HG03571 (cell line): Measurements from ENCODE around the gene ZBTB9.

Source experiments
- ATAC-seq: cut with Tn5 transposase; IDR thresholded peaks from one replicate; pipeline ENCODE4 v1.9.1; 2021; ENCODE audit not compliant: unreplicated experiment

The ZBTB9 gene

DNA sequence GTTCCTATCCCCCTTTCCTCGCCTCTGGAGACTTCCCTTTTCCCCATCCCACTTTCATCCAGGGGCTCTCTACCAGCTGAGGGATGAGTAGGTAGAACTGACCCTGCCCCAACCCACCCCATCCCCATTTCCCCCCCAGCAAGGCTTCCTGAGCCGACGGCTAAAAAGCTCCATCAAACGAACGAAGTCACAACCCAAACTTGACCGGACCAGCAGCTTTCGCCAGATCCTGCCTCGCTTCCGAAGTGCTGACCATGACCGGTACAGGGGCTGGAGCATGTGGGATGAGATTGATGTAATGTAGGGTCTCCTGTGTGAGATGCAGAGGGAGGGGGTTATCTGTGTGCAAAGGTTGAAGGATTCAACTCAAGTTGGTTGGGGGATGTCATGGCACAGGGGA lies 21.8 kb upstream of the ZBTB9 start:
- no peak for ATAC-seq

- ATAC-seq = no peak
Measured at GRCh38 chr6:33433001-33433543, 21.3 kb upstream of the ZBTB9 start.

DNA sequence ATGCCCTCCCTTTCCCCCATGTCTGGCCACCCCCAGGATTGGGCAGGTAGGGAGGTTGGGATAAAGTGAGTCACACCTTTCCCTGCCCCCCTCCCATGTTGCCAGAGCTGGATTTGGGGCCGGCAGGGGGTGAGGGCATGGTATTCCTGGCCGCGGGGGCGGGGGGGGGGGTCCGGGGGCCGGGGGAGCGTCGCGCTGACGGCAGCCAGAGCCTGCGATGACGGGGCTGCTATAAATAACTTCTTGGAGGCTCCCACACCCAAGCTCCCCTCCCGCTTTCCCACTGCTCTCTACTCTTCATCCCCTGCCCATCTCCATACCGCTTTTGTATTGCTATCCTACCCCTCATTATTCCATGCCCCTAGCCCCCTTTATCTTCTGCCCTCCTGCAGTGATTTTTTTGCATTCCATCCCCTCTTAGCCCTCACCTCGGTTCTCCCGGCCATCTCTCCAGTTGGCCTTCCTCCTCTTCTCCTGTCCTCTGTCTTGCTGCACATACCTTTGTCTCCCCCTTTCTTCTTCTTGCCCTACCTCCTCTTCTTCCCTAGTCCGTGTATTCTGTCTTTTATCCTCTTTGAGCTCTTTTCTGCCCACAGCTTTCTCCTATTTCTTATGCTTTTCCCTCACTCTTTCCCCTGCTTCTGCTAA lies 20.7 kb upstream of the ZBTB9 start:
- ATAC-seq = no peak

DNA sequence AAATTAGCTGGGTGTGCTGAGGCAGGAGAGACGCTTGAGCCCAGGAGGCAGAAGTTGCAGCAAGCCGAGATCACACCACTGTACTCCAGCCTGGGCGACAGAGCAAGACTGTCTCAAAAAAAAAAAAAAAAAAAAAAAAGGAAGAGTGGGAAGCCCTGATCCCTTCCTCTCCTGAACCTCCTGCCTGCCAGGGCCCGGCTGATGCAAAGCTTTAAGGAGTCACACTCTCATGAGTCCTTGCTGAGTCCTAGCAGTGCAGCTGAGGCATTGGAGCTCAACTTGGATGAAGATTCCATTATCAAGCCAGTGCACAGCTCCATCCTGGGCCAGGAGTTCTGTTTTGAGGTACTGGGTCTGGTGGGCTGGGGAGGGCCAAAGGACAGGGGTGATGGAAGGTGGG lies 19.4 kb upstream of the ZBTB9 start:
- no peak for ATAC-seq

DNA sequence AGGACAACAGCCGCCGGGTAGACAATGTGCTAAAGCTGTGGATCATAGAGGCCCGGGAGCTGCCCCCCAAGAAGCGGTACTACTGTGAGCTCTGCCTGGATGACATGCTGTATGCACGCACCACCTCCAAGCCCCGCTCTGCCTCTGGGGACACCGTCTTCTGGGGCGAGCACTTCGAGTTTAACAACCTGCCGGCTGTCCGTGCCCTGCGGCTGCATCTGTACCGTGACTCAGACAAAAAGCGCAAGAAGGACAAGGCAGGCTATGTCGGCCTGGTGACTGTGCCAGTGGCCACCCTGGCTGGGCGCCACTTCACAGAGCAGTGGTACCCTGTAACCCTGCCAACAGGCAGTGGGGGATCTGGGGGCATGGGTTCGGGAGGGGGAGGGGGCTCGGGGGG lies 16.7 kb upstream of the ZBTB9 start:
- no peak for ATAC-seq

GRCh38 chr6:33438978-33439594 lies 15.3 kb upstream of the ZBTB9 start:
- ATAC-seq = no peak

DNA sequence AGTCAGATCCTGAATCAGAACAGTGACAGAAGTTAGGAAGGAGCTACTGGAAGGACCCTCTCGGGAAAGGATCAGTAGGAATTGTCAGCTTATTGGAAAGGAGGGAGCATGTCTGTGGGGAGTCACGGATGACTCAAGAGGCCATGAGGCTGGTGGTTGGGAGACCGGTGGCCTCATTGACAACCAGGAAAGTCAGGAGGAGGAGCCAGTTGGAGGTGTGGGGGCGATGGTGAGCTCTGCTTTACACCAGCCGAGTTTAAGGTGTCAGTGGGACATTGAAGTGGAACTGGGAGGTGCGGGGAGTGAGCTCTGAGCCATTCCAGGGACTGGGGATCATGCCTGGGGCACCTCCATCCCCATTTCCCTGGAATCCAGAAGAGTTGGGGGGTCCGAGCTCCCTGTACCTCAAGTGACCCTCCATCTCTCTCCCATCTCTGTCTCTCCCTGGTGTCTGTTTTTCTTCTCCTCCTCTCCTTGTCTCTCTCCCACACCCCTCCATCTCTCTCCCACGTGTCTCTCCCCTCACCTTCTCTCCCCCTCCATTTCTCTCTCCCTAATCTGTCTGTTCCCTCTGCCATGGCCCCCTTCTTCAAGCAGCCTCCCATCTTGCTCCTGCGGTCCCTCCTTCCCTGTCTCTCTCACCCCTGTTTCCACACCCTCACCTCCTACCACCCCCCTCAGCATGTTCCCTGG lies 14.3 kb upstream of the ZBTB9 start:
- ATAC-seq = no peak

GRCh38 chr6:33440649-33441309 lies 13.6 kb upstream of the ZBTB9 start:
- no peak for ATAC-seq

DNA sequence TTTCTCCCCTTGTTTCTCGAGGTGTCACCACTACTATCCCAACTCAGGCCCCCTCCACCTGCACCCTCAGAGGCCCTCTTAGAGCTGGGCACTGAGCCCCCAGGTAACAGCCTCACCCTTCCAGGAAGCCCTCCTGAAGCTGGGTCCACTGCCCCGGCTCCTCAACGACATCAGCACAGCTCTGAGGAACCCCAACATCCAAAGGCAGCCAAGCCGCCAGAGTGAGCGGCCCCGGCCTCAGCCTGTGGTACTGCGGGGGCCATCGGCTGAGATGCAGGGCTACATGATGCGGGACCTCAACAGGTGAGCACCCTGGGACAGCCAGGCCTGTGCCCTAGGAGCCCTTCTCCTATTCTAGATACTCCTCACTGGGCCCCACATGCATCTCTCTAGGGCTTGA lies 12.9 kb upstream of the ZBTB9 start:
- ATAC-seq = no peak

- ATAC-seq = no peak
Measured at GRCh38 chr6:33442283-33442682, 12.1 kb upstream of the ZBTB9 start.

DNA sequence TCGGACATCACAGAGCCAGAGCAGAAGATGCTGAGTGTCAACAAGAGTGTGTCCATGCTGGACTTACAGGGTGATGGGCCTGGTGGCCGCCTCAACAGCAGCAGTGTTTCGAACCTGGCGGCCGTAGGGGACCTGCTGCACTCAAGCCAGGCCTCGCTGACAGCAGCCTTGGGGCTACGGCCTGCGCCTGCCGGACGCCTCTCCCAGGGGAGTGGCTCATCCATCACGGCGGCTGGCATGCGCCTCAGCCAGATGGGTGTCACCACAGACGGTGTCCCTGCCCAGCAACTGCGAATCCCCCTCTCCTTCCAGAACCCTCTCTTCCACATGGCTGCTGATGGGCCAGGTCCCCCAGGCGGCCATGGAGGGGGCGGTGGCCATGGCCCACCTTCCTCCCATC lies 11.4 kb upstream of the ZBTB9 start:
- ATAC-seq = no peak

DNA sequence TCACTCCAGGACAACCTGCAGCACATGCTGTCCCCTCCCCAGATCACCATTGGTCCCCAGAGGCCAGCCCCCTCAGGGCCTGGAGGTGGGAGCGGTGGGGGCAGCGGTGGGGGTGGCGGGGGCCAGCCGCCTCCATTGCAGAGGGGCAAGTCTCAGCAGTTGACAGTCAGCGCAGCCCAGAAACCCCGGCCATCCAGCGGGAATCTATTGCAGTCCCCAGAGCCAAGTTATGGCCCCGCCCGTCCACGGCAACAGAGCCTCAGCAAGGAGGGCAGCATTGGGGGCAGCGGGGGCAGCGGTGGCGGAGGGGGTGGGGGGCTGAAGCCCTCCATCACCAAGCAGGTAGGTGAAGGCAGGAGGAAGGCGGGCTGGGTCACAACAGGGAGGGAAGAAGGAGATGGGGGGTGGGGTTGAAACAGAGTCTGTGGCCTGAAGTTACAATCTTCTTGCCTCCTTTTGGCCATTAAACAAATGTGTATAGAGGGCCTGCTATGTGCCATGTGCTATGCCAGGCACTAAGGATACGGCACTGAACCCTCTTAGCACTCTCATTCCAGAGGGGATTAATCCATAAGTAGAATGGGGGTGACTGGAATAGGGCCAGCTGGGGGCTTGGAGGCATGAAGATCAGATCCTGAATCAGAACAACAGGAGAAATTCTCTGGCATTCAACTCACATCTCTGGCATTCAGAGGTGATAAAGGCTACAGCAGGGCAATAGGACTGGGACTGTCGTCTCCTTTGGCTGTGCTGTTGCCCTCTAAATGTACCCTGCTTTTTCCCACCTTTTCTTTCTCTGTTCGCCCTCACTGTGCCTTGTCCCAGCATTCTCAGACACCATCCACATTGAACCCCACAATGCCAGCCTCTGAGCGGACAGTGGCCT lies 10.5 kb upstream of the ZBTB9 start:
- ATAC-seq = no peak

DNA sequence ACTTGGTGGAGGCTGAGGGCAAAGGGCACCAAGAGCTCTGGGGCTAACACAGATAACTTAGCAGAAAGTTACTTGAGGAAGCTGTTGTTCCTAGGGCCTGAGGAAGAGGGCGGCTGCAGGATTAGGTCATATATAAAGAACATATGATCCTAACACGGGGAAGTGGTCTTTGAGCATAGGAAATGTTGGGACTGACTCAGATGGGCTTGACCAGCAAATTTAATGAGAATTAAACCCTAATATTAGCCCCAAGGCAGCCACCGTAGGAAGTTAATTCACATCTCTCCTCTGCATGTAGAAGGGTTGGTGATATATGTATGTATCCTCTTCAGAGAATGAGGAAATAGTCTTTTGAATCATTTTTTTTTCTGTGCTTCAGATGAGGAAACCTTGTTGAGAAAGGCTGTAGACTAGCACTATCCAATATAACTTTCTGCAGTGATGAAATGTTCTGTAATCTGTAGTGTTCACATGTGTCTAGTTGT lies 9.2 kb upstream of the ZBTB9 start:
- no peak for ATAC-seq

GRCh38 chr6:33446356-33446755 lies 8.0 kb upstream of the ZBTB9 start:
- no peak for ATAC-seq

GRCh38 chr6:33450434-33450833 lies 3.9 kb upstream of the ZBTB9 start:
- ATAC-seq = no peak

- ATAC-seq = no peak
Measured at GRCh38 chr6:33451606-33452005, 2.8 kb upstream of the ZBTB9 start.

- no peak for ATAC-seq
Measured at GRCh38 chr6:33452496-33452895, 1.9 kb upstream of the ZBTB9 start.

- ATAC-seq = no peak
Measured at GRCh38 chr6:33453393-33454008, 875 bp upstream of the ZBTB9 start.

DNA sequence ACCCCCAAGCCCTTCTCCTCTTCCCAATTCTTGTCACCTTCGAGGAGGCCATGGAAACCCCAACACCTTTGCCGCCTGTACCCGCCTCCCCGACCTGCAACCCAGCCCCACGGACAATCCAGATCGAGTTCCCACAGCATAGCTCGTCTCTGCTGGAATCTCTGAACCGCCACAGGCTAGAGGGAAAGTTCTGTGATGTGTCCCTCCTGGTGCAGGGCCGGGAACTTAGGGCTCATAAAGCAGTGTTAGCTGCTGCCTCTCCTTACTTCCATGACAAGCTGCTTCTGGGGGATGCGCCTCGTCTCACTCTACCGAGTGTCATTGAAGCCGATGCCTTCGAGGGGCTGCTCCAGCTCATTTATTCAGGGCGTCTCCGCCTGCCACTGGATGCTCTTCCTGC lies 675 bp downstream of the ZBTB9 start:
- ATAC-seq = no peak

DNA sequence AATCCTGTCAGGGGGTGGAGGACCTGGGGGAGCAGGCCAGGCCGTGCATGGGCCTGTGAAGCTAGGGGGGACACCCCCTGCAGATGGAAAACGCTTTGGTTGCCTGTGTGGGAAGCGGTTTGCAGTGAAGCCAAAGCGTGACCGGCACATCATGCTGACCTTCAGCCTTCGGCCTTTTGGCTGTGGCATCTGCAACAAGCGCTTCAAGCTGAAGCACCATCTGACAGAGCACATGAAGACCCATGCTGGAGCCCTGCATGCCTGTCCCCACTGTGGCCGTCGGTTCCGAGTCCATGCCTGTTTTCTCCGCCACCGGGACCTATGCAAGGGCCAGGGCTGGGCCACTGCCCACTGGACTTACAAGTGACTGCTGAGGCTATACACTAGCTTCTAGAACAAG lies 1.8 kb downstream of the ZBTB9 start:
- ATAC-seq = no peak
